BLaER1 (cell line): Measurements from ENCODE around the gene TUBGCP6.
A peak's percentile ranks its signal among the peaks of the same experiment; 100 is the strongest.

Source experiments
- H3K27ac ChIP-seq: shearing (Covaris generic); formaldehyde crosslinking; 2 replicates; pipeline ENCODE4 v1.8.1; 2022
- H3K27me3 ChIP-seq: shearing (Covaris generic); formaldehyde crosslinking; 2 replicates; pipeline ENCODE4 v1.8.1; 2022
- H3K36me3 ChIP-seq: shearing (Covaris generic); formaldehyde crosslinking; 2 replicates; pipeline ENCODE4 v1.8.1; 2022
- H3K4me1 ChIP-seq: shearing (Covaris generic); formaldehyde crosslinking; 2 replicates; pipeline ENCODE4 v1.8.1; 2022
- H3K4me2 ChIP-seq: shearing (Covaris generic); formaldehyde crosslinking; 2 replicates; pipeline ENCODE4 v1.8.1; 2022
- H3K4me3 ChIP-seq: shearing (Covaris generic); formaldehyde crosslinking; 2 replicates; pipeline ENCODE4 v1.8.1; 2022
- H3K9ac ChIP-seq: shearing (Covaris generic); formaldehyde crosslinking; 2 replicates; pipeline ENCODE4 v1.8.1; 2022
- H3K9me3 ChIP-seq: shearing (Covaris generic); formaldehyde crosslinking; 2 replicates; pipeline ENCODE4 v1.8.1; 2022
- H4K20me1 ChIP-seq: shearing (Covaris generic); formaldehyde crosslinking; 2 replicates; pipeline ENCODE4 v1.8.1; 2022
- Cebpa-rat ChIP-seq: shearing (Covaris generic); IDR thresholded peaks from 2 replicates; pipeline ENCODE4 v1.8.1; 2022

TUBGCP6 gene

GRCh38 chr22:50245214-50246072, 620 bp upstream of the TUBGCP6 start:
- H4K20me1 ChIP-seq: peaks cover 82% of the 10 kb centered on the region
- no peak for TF ChIP-seq Cebpa-rat
- no peaks in the 10 kb centered on the region for H3K9me3 ChIP-seq
- H3K4me1 ChIP-seq: peaks cover 77% of the 10 kb centered on the region
- no peaks in the 10 kb centered on the region for H3K27me3 ChIP-seq
- peak overlapping the region; percentile 93 for H3K9ac ChIP-seq
- H3K27ac ChIP-seq: peak overlapping the region; percentile 87
- H3K36me3 ChIP-seq: peaks cover 32% of the 10 kb centered on the region
- peak overlapping the region; percentile 98 for H3K4me2 ChIP-seq
- peak overlapping the region; percentile 91 for H3K4me3 ChIP-seq

GRCh38 chr22:50243685-50244419, 971 bp downstream of the TUBGCP6 start:
- H3K27me3 ChIP-seq: no peaks in the 10 kb centered on the region
- H3K4me2 ChIP-seq: peak overlapping the region; percentile 98
- no peak for TF ChIP-seq Cebpa-rat
- peaks cover 88% of the 10 kb centered on the region for H4K20me1 ChIP-seq
- no peaks in the 10 kb centered on the region for H3K9me3 ChIP-seq
- H3K36me3 ChIP-seq: peaks cover 48% of the 10 kb centered on the region
- peaks cover 81% of the 10 kb centered on the region for H3K4me1 ChIP-seq
- H3K27ac ChIP-seq: peak overlapping the region; percentile 87
- H3K9ac ChIP-seq: peak overlapping the region; percentile 93
- H3K4me3 ChIP-seq: peak overlapping the region; percentile 91

- peak overlapping the region; percentile 23; the same call in 1 of the 2 replicates for H3K27ac ChIP-seq
- peaks cover 37% of the 10 kb centered on the region for H3K36me3 ChIP-seq
- H3K4me2 ChIP-seq: peak overlapping the region; percentile 98
- TF ChIP-seq Cebpa-rat: no peak
- peaks cover 86% of the 10 kb centered on the region for H4K20me1 ChIP-seq
- peak overlapping the region; percentile 91 for H3K4me3 ChIP-seq
- H3K27me3 ChIP-seq: no peaks in the 10 kb centered on the region
- no peaks in the 10 kb centered on the region for H3K9me3 ChIP-seq
- peak overlapping the region; percentile 93 for H3K9ac ChIP-seq
- peaks cover 81% of the 10 kb centered on the region for H3K4me1 ChIP-seq
Observed at GRCh38 chr22:50242406-50242949, 2.3 kb downstream of the TUBGCP6 start.

- H3K9me3 ChIP-seq: no peaks in the 10 kb centered on the region
- no peak for TF ChIP-seq Cebpa-rat
- H3K4me1 ChIP-seq: peaks cover 89% of the 10 kb centered on the region
- peaks cover 38% of the 10 kb centered on the region for H3K36me3 ChIP-seq
- no peaks in the 10 kb centered on the region for H3K27me3 ChIP-seq
- H4K20me1 ChIP-seq: peaks cover 96% of the 10 kb centered on the region
- no peak overlapping the region for H3K4me3 ChIP-seq
- peak overlapping the region; percentile 93 for H3K4me2 ChIP-seq
- H3K27ac ChIP-seq: no peak overlapping the region
- H3K9ac ChIP-seq: peak overlapping the region; percentile 29; the same call in 1 of the 2 replicates
Observed at GRCh38 chr22:50238755-50239154, 6.1 kb downstream of the TUBGCP6 start.

GRCh38 chr22:50236731-50237409, 8.0 kb downstream of the TUBGCP6 start:
- Histone ChIP-seq H3K4me2 (peak overlapping the region; percentile 93), H3K36me3 (peaks cover 53% of the 10 kb centered on the region), H3K9me3 (no peaks in the 10 kb centered on the region), H3K27me3 (no peaks in the 10 kb centered on the region), H4K20me1 (peaks cover 96% of the 10 kb centered on the region), H3K4me1 (peaks cover 85% of the 10 kb centered on the region), H3K4me3 (peak overlapping the region; percentile 45), H3K27ac (peak overlapping the region; percentile 75), H3K9ac (peak overlapping the region; percentile 62)
- TF ChIP-seq Cebpa-rat: no peak

- no peak for TF ChIP-seq Cebpa-rat
- H3K4me3 ChIP-seq: no peak overlapping the region
- H3K9me3 ChIP-seq: no peaks in the 10 kb centered on the region
- H3K27ac ChIP-seq: no peak overlapping the region
- peaks cover 86% of the 10 kb centered on the region for H3K4me1 ChIP-seq
- H3K36me3 ChIP-seq: peaks cover 43% of the 10 kb centered on the region
- H4K20me1 ChIP-seq: peaks cover 83% of the 10 kb centered on the region
- H3K9ac ChIP-seq: no peak overlapping the region
- peak overlapping the region; percentile 87; the same call in 1 of the 2 replicates for H3K4me2 ChIP-seq
- no peaks in the 10 kb centered on the region for H3K27me3 ChIP-seq
Observed at GRCh38 chr22:50233223-50233622, 11.6 kb downstream of the TUBGCP6 start.

GRCh38 chr22:50232481-50233151, 12.2 kb downstream of the TUBGCP6 start:
- peak overlapping the region; percentile 87 for H3K4me2 ChIP-seq
- TF ChIP-seq Cebpa-rat: no peak
- H3K4me1 ChIP-seq: peaks cover 86% of the 10 kb centered on the region
- H3K27ac ChIP-seq: no peak overlapping the region
- no peak overlapping the region for H3K9ac ChIP-seq
- H4K20me1 ChIP-seq: peaks cover 83% of the 10 kb centered on the region
- H3K27me3 ChIP-seq: no peaks in the 10 kb centered on the region
- peaks cover 43% of the 10 kb centered on the region for H3K36me3 ChIP-seq
- H3K4me3 ChIP-seq: no peak overlapping the region
- no peaks in the 10 kb centered on the region for H3K9me3 ChIP-seq

GRCh38 chr22:50229370-50229769, 15.5 kb downstream of the TUBGCP6 start:
- Histone ChIP-seq H3K9ac (no peak overlapping the region), H3K27me3 (no peaks in the 10 kb centered on the region), H3K4me1 (peaks cover 83% of the 10 kb centered on the region), H4K20me1 (peaks cover 78% of the 10 kb centered on the region), H3K4me3 (no peak overlapping the region), H3K36me3 (peaks cover 48% of the 10 kb centered on the region), H3K4me2 (peak overlapping the region; percentile 87), H3K9me3 (no peaks in the 10 kb centered on the region), H3K27ac (peak overlapping the region; percentile 70)
- TF ChIP-seq Cebpa-rat: no peak

GRCh38 chr22:50228366-50228765, 16.5 kb downstream of the TUBGCP6 start:
- Histone ChIP-seq H4K20me1 (peaks cover 74% of the 10 kb centered on the region), H3K4me1 (peaks cover 88% of the 10 kb centered on the region), H3K4me3 (no peak overlapping the region), H3K9ac (peak overlapping the region; percentile 50), H3K27me3 (no peaks in the 10 kb centered on the region), H3K4me2 (peak overlapping the region; percentile 87), H3K27ac (peak overlapping the region; percentile 70), H3K36me3 (peaks cover 46% of the 10 kb centered on the region), H3K9me3 (no peaks in the 10 kb centered on the region)
- TF ChIP-seq Cebpa-rat: no peak
